Measurements from ENCODE around the gene PDLIM4.

DNA sequence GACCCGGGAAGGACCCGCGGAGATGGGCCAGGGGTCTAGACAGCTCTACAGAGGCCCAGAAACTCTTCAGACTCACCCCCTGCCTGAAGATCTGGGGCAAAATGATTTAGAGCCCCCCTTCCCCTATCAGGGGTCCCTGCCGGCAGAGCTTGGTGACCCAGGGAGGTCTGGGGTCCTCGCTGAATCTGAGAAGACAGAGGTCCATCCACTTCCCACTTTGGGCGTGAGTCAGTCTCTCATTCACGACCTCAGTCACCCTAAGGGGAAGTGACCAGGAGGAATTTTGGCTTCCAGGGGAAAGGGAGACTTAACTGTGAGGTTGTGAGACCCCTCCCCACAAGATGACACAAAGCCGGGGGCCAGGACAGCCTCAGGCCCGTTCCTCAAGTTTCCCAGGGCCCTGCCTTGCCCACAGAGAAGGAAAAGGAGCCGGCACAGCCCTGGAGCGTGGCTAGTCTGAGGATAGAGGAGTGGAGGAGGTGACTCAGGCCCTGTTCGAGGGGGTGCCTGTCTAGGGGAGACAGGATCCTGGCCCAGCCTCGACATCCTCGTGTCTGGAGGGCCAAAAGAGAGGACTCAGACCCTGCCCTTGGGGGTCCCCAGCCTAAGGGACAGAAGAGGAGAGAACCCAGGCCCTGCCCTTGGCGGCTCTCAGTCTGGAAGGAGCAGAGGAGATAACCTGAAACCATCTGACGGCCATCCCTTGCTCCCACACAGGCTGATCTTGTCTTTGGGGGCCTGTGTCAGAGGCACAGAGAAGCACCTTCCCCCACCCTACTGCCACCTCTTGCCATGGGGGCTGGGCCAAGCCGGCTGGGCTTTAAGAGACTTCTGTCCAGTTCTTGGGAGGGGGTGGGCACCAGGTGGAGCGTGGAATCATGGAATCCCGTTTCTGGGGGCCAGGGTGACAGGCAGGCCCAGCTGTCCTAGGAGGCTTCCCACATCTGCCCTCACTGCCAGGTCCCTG is 889 bp downstream of the PDLIM4 start:
- TF ChIP-seq FOXP2 (optimal IDR thresholded peaks at IDR 0.05; ENCODE audit: borderline replicate concordance, extremely low read depth, extremely low read length, insufficient read depth): no peak
- TF ChIP-seq POLR2AphosphoS5 (IDR thresholded peaks at IDR 0.05; ENCODE audit: low read depth, low read length): no peak
- TF ChIP-seq SIN3A (IDR thresholded peaks at IDR 0.05; ENCODE audit: borderline replicate concordance, insufficient read depth, low read length): no peak
